C4-2B (cell line): Measurements from ENCODE around the gene DLG2.

ENCODE experiments used
- ZFX ChIP-seq: fragments of 450-650 bp; IDR thresholded peaks from 2 replicates; pipeline ENCODE4 v1.6.1; 2017
- TF ChIP-seq, protein P1 (sequence below): fragments of 450-650 bp; conservative IDR thresholded peaks from 2 replicates; pipeline ENCODE4 v1.5.1; 2017; ENCODE audit warnings: mild to moderate bottlenecking

DNA sequence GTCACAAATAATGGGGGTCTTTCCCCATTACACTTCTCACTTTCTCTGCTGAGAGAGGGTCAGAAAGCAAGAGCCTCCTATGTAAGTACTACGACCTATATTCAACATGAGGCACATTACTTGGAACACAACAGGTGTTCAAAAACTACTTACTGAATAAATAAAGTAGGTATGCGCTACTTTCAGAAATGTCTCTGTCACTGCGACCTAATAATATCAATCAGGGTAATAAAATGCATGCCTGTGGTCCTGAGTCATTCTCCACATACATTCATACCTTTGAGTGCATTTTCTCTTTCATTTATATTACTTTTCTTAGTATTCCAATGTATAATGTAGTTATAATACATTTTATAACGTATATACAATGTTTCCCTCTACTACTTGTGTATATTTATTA lies 838.9 kb downstream of the DLG2 start:
- TF ChIP-seq, protein P1, sequence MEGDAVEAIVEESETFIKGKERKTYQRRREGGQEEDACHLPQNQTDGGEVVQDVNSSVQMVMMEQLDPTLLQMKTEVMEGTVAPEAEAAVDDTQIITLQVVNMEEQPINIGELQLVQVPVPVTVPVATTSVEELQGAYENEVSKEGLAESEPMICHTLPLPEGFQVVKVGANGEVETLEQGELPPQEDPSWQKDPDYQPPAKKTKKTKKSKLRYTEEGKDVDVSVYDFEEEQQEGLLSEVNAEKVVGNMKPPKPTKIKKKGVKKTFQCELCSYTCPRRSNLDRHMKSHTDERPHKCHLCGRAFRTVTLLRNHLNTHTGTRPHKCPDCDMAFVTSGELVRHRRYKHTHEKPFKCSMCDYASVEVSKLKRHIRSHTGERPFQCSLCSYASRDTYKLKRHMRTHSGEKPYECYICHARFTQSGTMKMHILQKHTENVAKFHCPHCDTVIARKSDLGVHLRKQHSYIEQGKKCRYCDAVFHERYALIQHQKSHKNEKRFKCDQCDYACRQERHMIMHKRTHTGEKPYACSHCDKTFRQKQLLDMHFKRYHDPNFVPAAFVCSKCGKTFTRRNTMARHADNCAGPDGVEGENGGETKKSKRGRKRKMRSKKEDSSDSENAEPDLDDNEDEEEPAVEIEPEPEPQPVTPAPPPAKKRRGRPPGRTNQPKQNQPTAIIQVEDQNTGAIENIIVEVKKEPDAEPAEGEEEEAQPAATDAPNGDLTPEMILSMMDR = no peak
- no peak for TF ChIP-seq ZFX
